Measurements from ENCODE around the gene DMD.

DMD gene

DNA sequence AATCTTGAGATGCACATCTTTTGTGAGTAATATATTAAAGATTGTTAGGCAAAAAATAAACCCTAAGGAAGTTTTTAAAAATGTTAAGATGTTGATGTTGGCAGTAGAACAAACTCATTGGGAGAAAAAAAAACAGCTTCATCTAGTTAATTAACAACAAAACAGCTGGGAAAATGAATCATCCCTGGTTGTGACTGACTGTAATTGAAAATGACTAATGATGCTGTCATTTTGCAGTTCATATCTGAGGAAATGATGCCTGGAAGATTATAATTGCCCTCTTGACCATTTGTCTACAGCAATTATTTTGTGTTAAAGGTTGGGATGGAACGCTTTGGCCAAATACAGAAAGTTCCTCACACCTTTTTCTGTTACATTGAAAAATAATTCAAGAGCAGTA lies 1379.1 kb downstream of the DMD start:
- DNase-seq: no peak

DNA sequence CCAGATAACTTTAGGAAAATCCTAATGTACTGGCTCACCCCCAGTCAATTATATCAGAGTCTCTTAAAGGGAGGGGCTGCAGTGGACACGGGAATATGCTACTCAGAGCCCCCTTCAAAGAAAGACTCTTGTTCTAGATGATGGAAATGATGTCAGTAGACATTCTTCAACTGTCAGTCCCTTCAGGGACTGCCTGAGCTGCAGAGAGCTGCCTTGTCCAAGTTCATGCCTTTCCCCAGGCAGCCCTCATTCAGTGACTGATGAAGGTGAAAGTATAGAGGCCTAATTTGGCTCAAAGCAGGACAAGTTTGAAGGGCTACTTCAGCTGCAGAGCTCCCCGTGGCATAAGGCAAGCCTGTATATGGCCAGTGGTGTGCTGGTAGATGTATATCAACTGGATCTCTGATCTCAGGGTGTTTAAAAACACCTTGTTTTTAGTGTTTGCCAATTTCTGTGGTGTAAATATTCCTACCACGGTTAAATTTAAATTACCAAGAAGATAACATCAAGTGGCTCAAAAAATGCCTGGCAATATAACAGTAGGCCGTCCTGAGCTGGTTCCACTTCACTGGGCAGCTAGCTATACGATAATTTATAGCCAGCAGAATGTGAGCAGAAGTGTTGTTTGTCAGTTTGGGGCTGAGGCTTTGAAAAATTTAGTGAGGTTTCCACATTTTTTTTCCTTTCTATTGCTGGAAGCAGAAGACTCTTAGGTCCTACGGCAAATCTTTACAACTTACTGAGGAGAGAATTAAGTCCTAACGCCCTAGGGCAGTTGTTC lies 1390.7 kb downstream of the DMD start:
- no peak for DNase-seq

DNA sequence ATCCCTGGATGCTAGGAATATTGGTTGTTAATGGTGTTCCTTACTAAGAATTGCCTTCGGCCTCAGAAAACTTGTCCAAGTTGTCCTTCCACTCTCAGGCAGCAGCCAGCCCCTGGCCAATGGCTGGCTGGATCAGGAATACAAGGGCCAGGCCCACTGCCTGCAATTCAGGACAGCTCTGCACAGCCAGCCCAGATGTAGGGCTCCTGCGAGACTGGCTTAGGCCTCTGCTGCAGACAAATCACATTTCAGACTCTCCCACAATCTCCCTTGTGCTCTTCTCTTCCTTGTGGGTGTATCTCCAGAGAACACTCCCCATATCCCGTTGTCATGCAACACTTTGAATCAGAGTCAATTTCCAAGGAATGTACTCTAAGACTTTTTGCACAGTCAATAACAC lies 1391.9 kb downstream of the DMD start:
- DNase-seq: no peak

DNA sequence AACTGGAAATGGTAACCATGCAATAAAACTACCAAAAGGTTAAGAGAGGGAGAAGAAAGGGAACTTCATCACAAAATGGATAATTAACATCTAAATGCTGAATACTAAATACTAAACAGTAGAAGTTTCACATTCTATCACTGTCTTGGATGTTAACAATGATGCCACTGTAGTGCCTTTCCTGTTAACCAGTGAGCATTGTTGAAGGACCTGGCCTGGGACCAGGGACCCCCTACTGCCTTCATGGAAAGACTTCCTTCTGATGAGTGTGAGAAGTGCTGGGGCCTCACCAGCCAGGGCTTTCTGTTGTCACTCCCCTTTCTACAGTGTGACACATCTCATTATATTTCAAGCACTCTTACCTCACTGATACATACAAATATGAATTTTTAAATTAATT lies 1400.2 kb downstream of the DMD start:
- DNase-seq: no peak

DNA sequence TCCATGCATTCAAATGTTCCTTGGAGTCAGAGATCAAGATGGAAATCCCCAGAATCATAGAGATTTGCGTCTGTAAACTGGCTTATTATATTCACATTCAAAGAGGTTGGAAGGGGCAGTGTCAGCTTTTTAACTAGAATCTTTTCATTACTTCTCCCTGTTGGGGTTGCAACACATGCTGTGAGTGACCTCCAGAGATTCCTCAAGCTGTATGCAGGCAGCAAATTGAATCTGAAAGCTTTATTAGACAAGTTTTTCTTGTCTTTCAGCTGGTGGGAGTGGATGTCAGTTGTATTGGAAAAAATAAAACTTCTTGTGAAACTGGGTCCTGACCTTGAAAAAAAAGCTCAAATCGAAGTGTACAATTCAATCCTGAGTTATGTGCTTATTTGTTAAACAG lies 1403.0 kb downstream of the DMD start:
- DNase-seq: no peak

DNA sequence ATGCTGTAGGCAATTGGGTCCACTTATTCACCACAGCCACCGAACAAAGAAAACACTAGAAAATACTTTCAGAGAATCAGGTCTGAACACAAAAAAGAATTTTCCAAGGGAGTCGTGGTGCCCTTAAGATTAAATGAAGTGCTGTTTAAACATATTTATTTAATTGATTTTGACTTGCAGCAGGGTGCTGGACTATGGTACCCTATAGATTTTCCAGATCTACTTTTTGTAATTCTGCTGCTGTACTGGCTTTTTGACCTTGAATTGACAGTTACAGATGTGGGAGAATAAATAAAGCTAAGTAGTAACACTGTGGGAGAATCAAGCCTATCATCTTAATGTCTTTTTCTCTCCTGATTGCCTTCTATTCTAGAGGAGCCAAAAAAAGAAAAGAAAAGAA lies 1404.2 kb downstream of the DMD start:
- no peak for DNase-seq

DNA sequence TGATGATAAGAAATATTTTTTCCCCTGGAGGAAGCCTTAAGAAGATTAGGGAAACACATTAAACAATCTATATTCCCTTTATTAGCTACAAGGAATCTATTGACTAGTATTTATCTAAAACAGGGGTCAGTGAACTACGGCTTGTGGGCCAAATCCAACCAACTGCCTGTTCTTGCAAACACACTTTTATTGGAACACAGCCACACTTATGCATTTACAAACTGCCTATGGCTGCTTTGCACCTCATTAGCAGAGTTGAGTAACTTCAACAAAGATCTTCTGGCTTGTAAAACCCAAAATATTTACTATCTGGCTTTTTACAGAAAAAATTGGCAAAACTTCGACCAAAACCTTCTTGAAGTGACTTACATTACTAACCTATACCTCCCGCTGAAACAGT lies 1405.6 kb downstream of the DMD start:
- no peak for DNase-seq

DNA sequence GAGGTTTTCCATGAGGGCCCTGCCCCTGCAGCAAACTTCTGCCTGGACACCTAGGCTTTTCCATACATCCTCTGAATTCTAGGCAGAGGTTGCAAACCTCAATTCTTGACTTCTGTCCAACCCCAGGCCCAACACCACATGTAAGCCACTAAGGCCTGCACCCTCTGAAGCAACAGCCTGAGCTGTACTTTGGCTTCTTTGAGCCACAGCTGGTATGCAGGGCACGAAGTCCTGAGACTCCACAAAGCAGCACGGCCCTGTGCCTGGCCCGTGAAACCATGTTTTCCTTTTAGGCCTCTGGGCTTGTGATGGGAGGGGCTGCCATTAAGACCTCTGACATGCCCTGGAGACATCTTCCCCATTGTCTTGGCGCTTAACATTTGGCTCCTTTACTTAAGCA lies 1411.1 kb downstream of the DMD start:
- DNase-seq: no peak

DNA sequence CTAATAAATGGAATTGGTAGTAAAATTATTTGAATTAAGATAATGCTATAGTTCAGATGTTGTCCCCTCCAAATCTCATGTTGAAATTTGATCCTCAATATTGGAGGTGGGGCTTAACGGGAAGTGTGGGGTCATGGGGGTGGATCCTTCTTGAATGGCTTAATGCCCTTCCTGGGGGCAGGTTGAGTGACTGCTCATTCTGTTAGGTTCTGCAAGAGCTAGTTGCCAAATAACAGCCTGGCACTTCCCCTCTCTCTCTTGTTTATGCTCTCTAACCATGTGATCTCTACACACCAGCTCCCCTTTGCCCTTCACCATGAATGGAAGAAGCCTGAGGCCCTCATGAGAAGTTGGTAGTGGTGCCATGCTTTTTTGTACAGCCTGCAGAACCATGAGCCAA lies 1414.7 kb downstream of the DMD start:
- DNase-seq: no peak

DNA sequence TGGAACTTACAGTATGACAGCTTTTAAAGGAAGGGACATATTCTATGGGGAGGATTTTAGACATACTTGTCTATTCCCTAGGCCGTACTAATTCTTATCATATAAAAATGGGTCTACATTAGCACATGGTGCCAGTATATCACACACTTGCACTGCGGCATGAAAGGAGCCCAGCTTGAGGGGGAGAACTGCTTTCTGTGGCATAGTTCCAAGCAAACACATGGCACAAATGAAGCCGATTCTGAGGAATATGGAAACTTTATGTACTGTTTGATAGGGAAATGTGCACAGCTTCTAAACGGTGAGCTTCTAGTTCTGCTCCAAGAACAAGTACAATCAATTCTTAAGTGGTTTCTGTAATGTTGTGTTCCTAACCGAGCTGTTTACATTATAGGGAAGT lies 1463.9 kb downstream of the DMD start:
- DNase-seq: no peak

DNA sequence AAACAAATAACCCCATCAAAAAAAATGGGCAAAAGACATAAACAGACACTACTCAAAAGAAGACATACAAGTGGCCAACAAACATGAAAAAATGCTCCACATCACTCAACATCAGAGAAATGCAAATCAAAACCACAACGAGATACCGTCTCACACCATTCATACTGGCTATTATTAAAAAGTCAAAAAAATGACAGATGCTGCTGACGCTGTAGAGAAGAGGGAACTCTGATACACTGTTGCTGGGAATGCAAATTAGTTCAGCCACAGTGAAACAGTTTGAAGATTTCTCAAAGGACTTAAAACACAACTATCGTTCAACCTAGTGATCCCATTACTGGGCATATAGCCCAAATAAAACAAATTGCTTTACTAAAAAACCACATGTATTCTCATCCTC lies 1468.3 kb downstream of the DMD start:
- DNase-seq: no peak

DNA sequence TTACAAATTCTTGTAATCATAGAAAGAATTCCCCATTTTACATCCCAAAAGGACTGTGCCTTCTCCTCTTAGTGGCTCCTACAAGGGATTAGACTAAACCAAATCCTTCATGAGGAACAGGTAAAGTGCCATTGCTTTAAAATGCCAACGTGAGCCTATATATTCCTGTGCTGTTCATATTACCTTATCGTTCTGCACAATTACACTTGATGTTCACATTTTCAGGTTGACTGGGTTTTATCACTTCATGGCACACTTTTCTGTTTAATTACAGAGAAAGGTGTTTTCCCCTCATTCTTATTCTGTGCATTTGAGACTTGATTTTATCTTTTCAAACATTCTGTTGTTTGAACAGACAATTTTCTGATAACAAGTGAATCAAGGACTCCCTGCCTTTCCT lies 1493.9 kb downstream of the DMD start:
- DNase-seq: no peak

DNA sequence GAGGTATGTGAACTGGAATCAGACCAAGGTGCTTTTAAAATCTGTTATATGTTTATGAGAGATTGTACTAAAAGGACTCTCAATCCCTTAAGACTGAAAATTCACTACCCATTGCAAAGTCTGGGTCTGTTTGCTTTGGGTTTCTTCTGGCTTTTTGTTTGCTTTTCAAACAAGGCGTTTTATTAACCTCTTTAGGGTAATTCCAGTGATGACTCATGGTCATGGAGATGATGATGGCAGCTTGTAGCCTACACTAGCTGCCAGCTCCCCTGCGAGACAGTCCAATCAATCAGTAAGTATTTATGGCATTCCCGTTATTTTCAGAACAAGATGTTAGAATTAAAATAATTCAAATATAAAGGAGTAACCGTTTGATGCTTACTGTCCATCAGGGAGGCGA lies 1495.7 kb downstream of the DMD start:
- no peak for DNase-seq

DNA sequence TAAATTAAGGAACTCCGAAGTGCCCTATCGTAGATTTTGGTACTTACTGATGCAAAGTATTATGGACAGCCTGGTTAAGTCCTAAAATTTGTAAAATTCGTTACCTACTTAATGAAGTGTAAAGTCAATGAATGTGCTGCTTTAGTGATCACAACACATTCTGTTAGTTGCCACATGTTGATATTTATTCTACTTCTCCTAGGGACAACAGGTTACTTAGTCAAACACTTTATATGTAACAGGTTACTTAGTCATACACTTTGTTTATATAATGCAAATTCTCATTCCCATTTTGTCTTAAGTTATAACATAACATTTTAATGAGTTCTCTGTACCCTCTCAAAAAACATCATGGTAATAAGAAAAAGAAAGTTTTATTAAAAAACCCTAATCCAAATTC lies 1496.6 kb downstream of the DMD start:
- DNase-seq: no peak

DNA sequence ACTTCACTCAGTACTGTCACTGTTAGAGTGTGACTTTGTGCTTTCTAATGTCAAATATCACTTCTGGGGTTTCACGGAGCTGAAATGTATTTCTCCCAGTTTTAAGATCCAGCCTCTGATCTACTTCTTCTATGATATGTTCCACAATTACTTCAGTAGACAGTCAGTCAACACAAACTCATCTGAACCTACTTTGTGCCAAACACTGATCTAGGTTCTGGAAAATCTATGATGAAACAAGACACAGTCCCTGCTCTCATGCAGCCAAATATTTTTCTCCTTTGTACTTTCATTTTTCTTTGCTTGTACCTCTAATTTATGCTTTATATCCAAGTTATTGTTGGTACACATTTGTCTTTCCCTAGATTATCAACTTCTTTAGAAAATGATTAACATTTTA lies 1498.2 kb downstream of the DMD start:
- DNase-seq: no peak

DNA sequence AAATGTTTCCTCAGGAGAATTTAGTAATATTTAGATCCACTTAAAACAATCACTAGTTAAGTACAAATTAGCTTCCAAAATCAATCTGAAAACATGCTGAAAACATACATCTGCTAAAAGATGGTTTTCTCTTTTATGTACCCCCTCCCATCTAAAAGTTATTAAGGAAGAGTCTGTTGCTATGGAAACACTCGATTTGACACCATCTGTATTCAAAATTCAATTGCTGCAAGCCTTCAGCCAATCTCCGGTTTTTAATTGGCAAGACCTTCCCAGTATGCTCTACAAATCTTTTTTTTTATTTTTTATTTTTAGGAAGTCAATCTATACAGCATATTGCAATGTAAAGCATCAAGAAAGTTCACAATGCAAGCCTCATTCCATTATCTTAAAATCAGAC lies 1500.2 kb downstream of the DMD start:
- no peak for DNase-seq

DNA sequence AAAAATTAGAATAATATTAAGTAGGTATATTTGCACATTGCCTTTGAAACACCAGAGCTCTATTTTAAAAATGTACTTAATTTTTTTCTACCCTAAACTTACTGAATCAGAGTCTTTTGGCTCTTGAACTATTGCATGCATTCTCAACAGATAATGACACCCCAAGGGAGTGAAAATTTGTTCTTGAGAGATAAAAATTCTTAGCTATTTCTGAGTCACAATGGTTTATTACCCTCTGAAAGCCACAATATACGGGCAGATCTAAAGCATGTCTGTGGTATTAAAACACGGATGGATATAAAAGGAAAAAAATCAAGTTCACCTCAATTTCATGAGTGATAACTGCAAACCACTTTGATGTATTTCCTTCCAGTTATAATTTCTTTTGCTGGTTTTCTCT lies 1503.2 kb downstream of the DMD start:
- no peak for DNase-seq

DNA sequence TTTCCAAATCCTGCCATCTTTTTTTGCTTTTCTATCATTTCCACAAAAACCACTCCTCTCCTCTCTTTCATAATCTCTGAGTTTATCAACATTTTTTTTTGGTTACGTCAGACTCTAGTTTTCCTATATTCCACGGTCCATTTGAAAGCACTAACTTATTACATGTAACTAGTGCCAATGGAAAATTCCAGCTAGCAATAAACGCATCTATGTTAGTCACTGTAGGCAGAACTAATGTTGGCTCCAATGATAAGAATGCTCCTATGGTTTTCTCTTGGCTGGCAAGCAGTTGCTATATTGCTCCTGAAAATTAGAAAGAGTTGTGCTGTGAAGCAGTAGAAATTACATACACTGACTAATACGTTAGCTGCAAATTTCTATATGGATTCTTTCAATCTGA lies 1504.9 kb downstream of the DMD start:
- no peak for DNase-seq

DNA sequence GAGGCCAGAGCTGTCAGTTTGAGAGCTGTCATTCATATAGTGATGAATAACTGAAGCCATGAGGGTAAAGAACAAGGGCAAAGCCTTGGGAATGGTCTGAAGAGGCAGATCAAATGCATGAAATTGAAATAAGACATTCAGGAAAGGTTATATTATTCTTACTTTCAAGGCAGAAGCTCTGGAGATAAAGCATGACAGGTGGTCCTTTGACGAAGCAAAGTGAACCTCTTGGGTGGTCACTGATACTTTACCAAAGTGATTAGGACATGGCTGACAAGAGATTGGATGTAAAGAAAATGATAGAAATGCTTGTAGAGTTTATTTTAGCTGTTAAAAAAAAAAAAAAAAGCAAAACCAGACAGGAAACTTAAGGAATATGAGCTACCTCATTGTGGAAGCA lies 1505.5 kb downstream of the DMD start:
- no peak for DNase-seq

DNA sequence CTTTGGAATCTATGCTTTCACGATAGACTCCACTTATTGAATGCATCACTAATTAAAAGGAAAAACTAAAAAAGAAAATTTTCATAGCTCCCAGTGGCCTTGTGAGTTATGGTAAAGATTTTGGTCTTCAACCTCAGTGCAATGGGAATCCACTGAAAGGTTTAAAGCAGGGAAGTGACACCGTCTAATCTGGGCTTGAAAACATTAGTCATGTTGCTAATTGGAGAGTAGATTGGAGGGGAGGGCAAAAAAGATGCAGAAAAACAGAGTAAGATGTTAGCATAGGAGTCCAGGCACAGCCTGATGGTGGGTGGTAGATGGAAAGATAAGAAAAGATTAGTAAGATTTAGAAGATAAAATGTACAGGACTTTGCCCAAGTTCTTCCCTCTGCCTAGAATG lies 1506.4 kb downstream of the DMD start:
- no peak for DNase-seq

DNA sequence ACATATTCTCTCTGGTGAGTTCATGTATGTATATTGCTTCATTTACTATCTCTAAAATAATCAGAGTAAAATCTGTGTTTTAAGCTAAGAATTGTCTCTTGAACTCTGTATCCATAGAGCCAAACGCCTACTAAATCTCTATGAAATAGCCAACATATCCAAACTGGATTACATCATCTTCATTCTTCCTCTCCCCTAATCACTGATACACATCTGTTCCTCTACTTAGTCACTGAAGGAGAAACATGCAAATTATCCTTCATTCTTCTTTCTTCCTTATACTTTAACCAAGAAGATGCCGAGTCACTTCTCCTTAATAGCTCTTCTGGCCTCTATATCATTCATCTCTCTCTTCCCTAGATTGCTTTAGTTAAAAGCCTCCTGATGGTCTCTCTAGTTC lies 1509.1 kb downstream of the DMD start:
- no peak for DNase-seq

DNA sequence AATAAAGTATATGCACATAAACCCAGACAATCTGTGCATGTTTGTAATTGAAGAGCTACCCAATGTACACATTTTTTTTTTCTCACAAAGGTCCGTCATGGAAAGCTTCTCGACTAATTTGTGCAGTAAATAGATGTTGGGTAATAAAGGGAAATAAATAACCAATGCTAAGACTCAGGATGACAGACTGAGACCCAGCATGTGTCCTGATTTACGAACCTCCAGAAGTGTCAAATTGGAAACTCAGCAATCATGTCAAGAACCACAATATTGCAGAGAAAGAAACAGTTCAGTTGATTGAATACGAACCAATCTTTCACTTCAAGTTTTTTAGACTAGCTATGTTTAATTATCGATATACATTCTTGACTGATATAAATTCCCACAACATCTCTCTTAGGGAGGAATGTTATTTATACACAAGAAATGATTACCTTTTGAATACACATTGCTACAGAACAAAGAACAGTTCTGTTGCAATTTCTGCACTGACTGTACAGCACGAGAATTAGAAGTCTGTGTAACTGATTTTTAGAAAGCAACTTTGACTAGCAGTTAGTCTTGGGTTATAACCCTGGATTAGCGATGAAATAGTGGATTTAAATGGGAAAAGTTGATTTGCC lies 1513.9 kb downstream of the DMD start:
- DNase-seq: no peak

DNA sequence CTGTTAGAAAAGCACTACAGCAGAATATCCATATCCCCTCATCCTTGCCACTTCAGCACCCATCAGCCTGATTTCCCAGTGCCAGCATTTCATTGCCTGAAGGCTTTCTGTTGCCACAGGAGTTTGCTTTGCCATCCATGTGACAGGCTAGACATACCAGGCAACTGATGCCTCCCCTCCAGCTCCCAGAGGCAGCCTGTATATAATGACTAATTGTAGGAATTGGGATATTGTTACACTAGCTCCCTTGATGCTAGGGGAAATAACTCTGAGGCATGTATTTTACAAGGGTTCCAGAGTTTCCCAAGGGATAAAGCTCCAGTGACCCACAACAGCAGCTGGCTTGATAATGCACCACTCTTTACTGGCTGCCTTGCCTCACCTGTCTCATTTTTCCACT lies 1531.5 kb downstream of the DMD start:
- no peak for DNase-seq

DNA sequence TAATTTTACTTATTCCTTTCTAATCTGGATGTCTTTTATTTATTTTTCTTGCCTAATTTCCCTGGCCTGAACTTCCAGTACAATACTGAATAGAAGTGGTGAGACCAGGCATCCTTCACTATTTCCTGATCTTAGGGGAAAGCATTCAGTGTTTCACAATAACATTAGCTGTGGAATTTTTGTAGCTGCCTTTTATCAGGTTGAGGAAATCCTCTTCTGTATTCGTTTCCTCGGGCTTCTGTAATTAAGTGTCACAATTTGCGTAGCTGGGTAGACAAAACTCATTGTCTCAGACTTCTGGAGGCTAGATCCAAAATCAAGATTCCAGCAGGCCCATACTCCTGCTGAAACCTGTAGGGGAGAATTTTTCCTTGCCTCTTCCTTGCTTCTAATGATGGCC lies 1541.1 kb downstream of the DMD start:
- DNase-seq: no peak

DNA sequence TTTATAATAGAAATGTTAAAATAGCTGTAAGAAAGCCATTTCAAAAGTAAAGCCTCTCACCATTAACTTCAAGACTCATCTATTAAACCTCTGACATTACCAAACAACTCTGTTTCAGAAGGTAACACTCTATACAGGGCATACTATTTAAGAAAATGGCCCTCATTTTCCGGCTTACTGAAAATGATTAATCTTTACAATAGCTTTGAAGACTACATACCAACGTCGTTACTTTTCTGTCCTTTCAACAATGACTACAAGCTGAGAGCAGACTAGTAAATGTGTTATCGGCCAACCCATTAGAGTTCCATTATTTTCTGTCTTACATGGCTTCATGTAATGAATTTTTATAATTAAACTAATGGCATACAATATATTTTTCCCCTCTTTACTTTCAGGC lies 1545.9 kb downstream of the DMD start:
- DNase-seq: no peak
